Measurements from ENCODE around the gene RFXAP.

RFXAP gene

DNA sequence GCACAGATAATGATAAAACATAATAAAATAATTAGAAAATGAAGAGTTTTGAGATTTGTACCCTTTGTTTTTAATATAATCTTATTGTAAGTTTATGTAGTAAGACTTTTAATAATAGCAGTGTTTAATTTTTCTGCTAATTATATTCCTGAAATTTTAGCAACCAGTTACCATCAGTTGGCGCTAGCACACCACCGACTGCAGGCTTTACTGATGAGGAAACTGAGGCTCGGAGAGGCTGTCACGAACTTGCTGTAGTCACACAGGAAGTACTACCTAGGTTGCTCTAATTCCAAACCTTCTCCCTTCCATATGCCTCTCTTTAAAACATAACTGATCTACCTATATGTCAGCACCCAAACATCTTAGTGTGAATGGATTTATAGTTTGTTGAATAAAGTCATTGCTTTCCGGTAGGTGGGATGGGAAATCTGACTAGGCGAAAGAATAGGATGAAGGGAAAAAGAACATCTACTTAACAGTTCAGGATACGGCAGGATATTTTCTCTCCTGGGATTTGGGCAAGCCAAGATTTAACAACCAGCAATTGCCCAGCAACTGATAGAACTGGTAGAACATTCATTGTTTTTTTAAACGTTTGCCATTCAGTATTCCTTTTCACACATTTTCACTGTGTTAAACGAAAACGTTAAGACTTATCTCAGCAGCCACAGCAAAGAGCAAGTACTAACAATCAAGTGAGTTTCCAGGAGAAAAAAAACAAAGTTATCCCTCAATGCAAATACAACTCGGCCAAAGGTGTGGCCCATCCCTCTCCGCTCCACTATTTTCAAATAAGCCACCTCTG is 822 bp upstream of the RFXAP start:
- DNase-seq (ENCODE audit: low read depth, low spot score), result no peak

DNA sequence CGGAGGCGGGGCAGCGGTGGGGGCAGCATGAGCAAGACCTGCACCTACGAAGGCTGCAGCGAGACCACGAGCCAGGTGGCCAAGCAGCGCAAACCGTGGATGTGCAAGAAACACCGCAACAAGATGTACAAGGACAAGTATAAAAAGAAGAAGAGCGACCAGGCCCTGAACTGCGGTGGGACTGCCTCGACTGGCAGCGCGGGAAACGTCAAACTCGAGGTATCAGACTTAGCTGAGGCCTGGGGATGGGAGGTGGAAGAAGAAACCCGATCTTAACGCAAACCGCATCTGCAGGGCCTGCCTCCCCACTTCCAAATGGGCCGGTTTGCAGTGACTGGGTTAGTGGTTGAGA is 693 bp downstream of the RFXAP start:
- no peak for DNase-seq (ENCODE audit: low read depth, low spot score)

GRCh38 chr13:36820222-36820621 is 1.2 kb downstream of the RFXAP start:
- no peak for DNase-seq (ENCODE audit: low read depth, low spot score)

DNA sequence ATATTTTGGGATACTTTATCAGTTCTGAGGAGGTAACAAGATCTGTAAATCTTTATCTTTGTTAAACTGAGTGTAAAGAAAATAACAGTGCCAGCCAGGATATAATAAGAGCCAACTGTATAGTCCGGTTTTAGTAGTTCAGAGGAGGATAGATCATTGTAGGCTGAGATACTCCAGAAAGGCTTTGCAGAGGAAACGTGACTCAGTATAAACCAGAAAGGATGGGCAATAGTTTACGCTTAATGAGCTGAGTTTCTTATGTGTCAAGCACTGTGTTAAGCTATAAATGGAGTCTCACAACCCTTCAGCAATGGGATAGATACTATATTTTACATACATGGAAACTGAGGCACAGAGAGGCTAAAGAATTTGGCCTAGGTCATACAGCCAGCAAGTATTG is 3.8 kb downstream of the RFXAP start:
- no peak for DNase-seq (ENCODE audit: low read depth, low spot score)

- no peak for DNase-seq (ENCODE audit: low read depth, low spot score)
Observed at GRCh38 chr13:36829753-36830152, 10.7 kb downstream of the RFXAP start.

GRCh38 chr13:36831291-36831690 is 12.3 kb downstream of the RFXAP start:
- no peak for DNase-seq (ENCODE audit: low read depth, low spot score)

- no peak for DNase-seq (ENCODE audit: low read depth, low spot score)
Observed at GRCh38 chr13:36834299-36834698, 15.3 kb downstream of the RFXAP start.

GRCh38 chr13:36837354-36838092 is 18.5 kb downstream of the RFXAP start:
- no peak for DNase-seq (ENCODE audit: low read depth, low spot score)

DNA sequence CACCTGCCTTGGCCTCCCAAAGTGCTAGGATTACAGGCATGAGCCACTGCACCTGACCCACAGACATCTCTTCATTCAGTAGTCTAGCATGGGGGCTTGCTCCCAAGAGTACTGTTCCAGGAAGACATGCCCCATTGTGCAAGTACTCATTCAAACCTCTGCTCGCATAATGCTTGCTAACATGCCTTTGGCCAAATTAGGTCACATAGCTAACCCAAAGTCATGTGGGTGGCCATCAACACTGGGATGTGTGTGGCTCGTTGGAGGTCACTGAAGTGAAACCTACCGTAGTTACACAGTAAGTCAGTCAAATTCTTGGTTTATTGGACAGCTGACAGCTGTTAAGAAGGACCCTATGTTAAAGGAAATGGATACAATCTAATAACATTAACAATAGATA is 20.3 kb downstream of the RFXAP start:
- DNase-seq (ENCODE audit: low read depth, low spot score), result no peak

GRCh38 chr13:36839981-36840380 is 21.0 kb downstream of the RFXAP start:
- no peak for DNase-seq (ENCODE audit: low read depth, low spot score)

DNA sequence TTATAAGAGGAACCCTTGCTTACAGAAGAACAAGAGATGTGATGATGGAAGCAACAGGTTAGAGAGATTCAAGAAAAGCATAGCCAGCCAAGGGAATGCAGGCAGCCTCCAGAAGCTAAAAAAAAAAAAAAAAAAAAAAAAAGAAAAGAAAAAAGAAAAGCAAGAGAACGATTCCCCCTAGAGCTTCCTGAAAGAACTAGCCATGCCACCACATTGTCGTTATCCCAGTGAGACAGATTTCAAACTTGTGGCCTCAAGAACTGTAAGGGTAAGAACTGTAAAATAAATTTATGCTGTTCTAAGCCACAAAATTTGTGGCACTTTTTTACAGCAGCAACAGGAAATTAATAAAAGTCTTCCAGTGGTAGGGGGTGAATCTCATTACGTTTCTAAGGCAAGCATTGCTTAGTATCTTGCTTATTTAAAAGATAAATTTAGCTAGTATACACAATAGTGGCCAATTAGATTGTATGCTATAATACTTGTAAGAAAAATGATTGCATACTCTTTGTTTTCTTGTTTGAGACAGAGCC is 21.8 kb downstream of the RFXAP start:
- DNase-seq (ENCODE audit: low read depth, low spot score), result no peak

DNA sequence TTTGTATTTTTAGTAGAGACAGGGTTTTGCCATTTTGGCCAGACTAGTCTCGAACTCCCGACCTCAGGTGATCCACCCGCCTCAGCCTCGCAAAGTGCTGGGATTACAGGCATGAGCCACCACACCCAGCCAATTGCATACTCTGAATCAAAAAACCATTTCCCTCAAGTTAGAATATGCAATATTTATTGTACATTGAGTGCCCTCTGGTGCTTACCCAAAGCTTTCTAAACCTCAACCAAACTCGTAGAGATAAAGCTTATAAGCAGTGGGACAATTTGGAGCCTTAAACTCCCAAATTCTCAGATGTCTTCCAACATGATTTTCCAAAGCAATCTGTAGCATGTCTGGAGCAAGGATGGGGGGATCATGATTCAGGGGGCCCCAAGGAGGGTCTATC is 22.4 kb downstream of the RFXAP start:
- DNase-seq (ENCODE audit: low read depth, low spot score), result no peak

DNA sequence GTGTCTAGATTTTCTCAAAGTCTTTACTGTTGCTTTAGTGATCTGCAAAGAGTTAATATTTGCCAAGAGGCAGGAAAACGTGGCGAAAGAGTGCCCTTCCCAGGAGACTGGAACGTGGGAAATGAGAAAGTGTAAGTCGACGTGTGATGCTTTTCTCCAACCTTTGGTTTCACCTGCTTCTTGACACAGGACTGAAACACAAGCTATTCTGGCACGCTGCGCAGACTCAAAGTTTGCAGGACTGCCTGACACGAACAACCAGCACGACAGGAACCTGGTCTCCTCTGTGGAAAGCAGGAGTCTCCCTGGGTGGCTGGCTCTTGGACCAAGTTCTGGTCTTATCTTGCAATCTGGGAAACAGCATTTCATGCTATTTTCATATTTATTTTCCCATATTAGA is 28.6 kb downstream of the RFXAP start:
- no peak for DNase-seq (ENCODE audit: low read depth, low spot score)

DNA sequence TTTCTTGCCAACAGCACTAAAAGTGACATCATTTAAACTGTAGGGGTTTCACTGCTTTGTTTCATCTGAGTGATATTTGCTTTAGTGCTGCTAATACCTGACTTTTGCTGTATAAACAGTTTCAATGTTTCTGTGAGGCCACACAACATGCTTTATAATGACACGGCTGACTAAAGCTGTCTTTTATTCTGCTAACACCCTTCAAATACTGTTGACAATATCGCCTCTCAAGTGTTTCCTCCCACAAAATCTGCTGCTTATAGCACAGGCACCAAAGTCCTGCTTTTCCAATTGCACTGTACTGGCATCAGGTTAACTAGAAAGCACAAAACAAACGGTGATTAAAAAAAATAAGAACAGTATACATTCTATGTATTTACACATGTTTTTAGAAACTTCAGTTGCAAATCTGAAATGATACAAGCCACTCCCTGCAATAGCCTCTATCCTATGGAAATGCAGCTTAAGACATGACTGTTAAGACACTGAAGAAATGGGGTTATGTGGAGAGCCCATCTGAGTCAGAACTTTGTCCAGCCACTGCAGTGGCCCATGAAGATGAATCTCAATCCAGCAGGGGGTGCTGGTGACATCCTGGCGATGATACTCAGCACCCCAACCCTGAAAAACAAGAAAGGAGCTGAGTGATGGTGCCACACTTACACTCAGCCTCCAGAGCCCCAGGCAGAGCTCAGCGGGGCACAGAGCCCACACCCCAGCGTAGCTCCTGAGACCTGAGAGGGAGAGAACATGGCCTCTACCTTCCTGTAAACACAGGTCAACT is 29.4 kb downstream of the RFXAP start:
- no peak for DNase-seq (ENCODE audit: low read depth, low spot score)

- DNase-seq (ENCODE audit: low read depth, low spot score), result no peak
Observed at GRCh38 chr13:36850790-36851438, 31.9 kb downstream of the RFXAP start.

DNA sequence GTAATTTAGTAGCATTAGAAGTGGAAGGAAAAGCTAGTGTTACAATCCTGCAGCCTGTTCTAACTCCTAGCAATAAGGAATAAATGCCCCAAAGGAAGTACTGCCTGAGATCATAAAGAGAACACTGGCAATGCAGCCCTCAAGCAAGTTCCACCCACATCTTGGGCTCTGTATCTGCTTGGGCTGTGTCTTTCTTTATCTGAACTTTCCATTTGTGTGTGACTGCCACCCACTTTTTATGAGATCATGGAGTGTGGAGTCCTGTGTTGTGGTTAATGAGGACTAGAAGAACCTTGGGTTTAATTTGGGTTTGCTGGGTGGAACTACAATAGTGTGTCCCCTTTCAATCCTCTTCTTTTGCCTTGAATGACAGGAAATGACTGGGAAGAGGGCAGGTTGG is 38.2 kb downstream of the RFXAP start:
- DNase-seq (ENCODE audit: low read depth, low spot score), result no peak

DNA sequence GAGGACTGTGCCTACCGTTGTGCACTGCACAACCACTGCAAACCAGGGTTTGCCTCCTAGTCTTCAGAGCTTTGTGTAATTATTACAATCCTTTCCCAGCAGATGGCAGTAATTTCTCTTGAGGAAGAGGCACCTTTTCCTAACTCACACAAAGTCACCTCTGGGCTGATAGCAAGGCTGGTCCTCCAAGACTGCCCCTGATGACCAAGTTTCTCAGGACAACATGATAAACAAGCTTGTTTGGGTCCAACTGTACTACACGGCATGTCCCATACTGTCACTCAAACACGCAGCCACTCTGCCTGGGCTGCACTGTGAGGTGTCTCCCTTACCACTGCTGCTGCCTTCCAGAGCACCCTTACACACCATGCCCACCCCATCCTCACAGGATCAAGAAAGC is 39.3 kb downstream of the RFXAP start:
- peak; percentile 32 for DNase-seq (ENCODE audit: low read depth, low spot score)

DNA sequence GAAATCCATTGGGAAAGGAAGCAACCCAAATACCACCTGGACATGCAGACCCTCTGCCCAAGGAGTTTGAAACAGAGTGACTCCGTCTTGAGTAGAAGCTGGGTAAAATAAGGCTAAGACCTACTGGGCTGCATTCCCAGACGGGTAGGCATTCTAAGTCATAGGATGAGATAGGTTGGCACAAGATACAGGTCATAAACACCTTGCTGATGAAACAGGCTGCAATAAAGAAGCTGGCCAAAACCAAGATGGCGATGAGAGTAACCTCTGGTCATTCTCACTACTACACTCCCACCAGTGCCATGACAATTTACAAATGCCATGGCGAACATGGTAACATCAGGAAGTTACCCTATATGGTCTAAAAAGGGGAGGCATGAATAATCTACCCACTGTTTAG is 40.2 kb downstream of the RFXAP start:
- DNase-seq (ENCODE audit: low read depth, low spot score), result no peak

GRCh38 chr13:36862002-36862685 is 43.1 kb downstream of the RFXAP start:
- no peak for DNase-seq (ENCODE audit: low read depth, low spot score)

DNA sequence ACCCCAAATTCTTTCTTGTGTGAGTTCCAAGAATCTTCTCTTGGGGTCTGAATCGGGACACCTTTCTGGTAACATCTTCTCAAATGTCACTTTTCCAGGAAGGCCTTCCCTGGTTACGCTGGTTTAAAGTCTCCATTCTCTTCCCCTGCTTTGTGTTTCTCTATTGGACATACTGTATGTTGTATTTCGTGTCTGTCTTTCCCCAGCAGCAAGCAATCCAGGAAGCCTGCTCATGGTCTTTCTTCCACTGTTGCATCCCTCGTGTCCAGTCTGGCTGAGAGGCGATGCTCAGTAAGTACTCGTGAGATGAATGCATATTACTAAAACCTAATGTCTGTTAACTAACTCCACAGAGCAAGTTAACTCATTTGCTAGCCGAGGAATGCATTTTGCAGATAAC is 43.7 kb downstream of the RFXAP start:
- no peak for DNase-seq (ENCODE audit: low read depth, low spot score)

- no peak for DNase-seq (ENCODE audit: low read depth, low spot score)
Observed at GRCh38 chr13:36865265-36865664, 46.2 kb downstream of the RFXAP start.
